GF-D8 (cell line): ENCODE results near the gene SKA2.
A peak's percentile ranks its signal among the peaks of the same experiment; 100 is the strongest.
"Not testable (repeated sequence)": the region's sequence is repeated elsewhere in the genome, so short reads cannot be mapped to it uniquely, and the experiment has no call there.

Experiments
- DNase-seq: peaks from one replicate; lab custom pipeline; 2025; lab: John Stamatoyannopoulos, UW

SKA2 gene

DNA sequence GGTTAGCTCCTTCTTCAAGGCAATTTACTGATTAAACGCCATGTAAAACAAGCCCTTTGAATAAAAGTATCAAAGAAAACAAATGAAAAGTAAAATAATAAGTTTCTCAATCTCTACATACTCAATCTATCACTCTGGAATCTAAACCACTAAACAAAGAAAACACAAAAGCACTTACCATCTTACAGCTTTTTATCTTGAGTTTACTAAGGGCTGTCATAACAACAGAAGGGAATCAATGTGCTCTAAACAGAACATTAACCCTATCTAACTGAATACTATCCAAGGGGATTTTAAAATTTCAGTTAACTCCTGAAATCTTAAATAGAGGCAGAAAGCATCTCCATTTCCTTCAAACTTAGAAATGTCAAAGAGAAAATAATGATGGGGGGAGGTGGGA is 3.4 kb downstream of the SKA2 start:
- DNase-seq: no peak

DNA sequence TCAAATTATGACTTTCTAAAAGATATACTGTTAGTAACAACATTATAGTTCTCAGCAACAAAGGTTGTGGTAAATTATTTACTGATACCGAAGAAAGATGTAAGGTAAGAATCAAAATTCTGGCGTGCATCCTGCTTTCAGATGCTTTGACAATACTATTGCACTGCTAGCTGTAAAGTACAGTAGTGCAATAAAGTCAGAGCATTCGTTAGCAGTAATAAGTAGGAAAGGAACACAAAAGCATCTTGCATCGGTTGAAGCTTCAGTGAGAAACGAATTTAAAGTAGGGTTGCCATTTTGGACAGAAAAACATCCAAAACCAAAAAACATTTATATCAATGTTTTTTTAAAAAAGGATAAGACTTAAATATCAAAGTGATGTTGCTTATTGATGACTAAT is 4.0 kb downstream of the SKA2 start:
- DNase-seq: no peak

- no peak for DNase-seq
These were observed 5.0 kb downstream of the SKA2 start for GRCh38 chr17:59149841-59150511.

- no peak for DNase-seq
These were observed 5.9 kb downstream of the SKA2 start for GRCh38 chr17:59149051-59149450.

DNA sequence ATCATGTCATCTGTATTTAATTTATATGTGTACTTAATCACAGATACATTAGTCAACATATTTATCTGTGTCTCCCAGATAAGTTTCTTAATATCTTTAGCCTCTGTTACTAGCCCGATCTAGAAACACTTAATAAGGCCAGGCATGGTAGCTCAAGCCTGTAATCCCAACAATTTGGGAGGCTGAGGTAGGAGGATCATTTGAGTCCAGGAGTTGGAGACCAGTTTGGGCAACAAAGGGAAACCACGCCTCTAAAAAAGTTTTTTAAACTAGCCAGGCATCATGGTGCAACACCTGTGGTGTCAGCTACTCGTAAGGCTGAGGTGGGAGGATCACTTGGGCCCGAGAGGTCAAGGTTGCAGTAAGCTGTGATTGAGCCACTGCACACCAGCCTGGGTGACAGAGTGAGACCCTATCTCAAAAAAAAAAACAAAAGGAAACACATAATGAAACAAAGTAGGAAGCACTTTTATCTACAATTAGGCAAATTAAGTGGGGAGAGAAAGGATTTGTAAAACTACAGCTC is 9.4 kb downstream of the SKA2 start:
- no peak for DNase-seq

- DNase-seq: no peak
These were observed 13.1 kb downstream of the SKA2 start for GRCh38 chr17:59141860-59142259.

DNA sequence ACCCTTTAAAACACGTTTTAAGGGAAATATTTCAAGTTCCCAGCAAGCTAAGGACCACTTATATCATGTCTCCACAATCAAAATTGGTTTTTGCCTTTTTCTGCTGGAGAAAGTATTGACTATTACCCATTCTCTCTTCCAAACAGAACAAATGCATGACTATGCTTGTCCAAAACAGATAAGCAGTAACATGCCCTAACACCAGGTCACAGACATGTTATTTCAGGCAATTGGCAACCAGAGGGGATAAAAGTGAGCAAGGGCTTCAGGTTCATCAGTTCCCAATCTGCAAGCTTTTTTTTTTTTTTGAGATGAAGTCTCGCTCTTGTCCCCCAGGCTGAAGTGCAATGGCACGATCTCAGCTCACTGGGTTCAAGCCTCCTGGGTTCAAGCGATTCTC is 15.0 kb downstream of the SKA2 start:
- no peak for DNase-seq

DNA sequence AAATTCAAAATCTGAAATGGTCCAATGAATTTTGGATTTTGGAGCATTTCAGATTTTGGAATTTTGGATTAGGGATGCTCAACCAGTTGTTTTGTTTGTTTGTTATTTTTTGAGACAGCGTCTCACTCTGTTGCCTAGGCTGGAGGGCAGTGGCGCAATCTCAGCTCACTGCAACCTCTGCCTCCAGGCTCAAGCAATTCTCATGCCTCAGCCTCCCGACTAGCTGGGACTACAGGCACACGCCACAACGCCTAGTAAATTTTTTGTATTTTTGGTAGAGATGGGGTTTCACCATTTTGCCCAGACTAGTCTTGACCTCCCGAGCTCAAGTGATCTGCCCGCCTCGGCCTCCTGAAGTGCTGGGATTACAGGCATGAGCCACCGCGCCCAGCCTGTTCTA is 16.6 kb downstream of the SKA2 start:
- not testable (repeated sequence) for DNase-seq

DNA sequence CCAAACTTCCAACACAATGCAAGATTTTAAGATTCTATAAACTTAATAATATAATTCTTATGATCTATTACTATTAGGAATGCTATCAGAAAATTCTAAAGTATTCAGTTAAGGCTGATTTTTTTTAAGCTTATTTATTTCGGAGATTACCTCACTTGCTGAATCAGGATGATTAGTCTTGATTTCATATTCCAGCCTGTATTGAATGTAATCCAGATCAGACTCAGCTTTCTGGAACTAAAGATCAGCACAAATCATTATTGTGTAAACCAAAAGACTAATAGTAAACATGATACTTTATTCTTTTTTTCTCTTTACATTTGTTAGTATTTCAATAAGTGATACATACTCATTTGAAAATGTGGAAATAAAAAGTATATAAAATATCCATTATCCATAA is 23.9 kb downstream of the SKA2 start:
- no peak for DNase-seq

DNA sequence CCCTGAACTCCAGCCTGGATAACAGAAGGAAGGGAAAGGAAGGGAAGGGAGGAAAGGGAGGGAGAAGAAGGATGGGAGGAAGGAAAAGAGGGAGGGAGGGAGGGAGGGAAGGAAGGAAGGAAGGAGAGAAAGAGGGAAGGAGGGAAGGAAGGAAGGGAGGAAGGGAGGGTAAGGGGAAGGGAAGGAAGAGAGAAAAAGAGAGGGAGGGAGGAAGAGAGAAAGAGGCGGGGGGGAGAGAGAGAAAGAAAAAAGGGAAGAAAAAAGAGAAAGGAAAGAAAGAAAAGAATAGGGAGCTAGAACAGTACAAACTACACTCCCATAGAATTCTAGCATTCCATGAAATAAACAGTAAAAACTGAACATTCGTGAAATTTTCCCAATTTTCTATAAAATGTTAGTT is 25.2 kb downstream of the SKA2 start:
- DNase-seq: no peak

- DNase-seq: no peak
These were observed 28.1 kb downstream of the SKA2 start for GRCh38 chr17:59126809-59127417.

DNA sequence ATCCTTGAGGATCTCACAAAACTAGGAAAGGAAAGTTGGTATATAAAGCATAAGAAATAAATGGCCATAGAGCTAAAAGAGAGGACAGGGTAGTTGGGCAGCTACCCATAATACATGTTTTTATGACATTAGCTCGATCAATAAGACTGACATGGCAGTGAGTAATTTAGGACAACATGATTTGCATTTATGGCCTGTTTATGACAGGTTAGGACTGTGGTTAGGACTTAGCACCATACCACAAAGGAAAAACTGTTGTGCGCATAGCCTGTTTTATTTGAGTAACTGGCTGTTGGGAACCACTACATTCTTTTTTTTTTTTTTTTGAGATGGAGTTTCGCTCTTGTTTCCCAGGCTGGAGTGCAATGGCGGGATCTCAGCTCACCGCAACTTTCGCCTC is 30.3 kb downstream of the SKA2 start:
- no peak for DNase-seq

DNA sequence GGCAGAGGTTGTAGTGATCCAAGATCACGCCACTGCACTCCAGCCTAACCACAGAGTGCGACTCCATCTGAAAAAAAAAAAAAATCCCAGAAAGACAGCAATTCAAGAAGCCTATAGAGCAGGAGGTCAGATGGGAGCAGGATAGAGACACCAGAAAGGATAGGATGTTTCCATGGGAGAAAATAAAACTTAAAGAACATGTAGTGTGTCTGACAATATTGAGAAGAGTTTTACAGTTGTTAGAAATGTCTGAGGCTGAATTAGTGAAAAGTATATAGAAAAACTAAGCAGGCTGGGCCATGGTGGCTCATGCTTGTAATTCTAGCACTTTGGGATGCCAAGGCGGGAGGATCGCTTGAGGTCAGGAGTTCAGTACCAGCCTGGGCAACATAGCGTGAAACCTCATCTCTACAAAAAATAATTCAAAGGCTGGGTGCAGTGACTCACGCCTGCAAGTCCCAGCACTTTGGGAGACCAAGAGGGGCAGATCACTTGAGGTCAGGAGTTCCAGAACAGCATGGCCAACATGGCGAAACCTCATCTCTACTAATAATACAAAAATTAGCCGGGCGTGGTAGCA is 33.0 kb downstream of the SKA2 start:
- DNase-seq: no peak

DNA sequence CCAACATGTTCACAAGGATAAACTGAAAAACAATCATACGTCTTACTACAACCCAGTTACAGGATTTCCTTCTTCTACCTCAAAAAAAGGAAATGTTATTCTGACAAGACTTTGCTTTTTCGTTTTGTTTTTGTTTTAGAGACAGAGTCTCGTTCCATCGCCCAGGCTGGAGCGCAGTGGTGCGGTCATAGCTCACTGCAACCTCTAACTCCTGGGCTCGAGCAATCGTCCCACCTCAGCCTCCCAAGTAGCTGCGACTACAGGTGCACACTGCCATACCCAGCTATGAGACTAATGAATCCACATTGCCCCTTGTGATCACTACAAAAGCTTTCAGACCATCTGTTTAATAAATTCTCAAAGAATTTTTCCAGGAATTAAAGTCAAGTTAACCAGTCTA is 39.5 kb downstream of the SKA2 start:
- no peak for DNase-seq

DNA sequence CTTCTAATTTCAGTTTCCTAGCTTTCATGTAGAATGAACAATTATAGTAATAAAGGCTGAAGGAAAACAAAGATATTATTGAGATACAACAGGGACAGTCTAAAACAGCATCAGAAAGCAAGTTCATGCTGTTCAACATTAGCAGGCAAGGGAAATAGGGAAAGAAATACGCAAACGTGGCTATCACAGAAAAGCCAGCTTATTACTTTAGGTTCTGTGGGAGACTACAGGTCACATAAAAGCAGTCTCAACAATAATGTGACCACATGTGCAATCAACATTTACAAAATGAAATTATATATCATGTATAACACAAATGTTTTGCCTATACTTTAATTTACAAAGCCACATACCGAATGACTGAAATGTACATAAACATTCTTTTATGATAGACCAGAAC is 43.4 kb downstream of the SKA2 start:
- DNase-seq: no peak

GRCh38 chr17:59110973-59111372 is 44.0 kb downstream of the SKA2 start:
- DNase-seq: no peak

DNA sequence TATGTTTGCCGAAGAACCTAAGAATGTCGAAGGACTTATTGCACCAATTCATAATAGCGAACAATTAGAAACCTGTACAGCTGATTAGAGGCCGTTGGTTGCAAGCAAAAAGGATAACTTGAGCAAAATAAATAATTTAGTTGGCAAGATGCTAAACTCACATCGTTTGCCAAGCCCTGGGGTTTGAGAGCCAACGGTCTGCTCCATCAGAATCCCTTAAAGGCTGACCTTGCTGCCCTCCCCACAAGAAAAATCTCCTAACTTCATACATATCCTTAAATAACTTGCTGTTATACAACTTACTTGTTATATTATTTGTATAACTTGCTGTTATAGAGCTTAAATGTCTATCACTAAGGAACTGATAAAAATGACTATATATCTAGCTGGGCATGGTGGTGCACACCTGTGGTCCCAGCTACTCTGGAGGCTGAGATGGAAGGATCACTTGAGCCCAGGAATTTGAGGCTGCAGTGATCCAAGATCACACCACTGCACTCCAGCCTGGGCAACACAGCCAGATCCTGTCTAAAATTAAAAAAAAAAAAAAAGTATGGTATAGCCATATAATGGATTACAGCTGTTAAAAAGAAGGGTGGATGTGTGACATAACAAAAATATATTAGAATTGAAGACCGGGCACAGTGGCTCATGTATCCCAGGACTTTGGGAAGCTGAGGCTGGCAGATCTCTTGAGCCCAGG is 46.4 kb downstream of the SKA2 start:
- no peak for DNase-seq

- DNase-seq: no peak
These were observed 47.7 kb downstream of the SKA2 start for GRCh38 chr17:59107306-59107670.

DNA sequence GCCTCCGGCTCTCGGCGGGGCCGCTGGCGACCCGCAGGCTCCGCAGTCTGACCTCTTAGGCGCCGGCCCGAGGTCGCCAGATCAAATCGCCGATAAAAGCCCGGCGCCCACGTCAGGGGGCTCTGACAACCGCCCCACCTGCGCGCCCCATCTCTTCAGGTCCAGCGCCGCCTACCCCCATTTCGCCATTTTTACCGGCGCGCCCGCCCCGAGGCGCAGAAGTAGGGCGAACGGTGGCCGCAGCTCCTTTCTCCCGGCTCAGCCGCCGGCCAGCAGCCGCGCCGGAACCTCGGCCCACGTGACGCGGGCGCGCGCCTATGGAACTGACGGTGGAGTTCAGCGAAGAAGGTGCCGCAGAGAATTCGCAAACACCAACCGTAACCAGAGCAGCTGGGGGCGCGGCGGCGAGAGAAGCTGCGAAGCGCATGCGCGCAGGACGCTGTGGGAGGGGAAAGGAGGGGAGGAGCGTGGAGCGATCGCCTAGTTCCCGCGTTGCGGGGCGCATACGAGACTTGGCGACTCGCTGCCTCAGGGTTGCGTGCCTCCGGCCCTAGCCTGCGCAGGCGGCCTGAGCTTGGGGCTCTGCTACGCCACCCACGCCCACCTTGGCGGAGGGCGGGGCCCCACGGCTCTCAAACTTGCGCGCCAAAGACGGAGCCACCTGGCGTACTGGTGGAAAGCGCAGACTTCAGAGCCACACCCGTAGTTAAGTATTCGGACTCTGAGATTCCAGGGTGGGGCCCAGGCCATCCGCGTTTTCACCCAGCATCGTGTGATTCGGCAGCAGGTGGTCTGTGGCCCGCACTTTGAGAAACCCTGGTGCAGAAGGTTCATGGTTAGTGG is 48.3 kb downstream of the SKA2 start, which contains the start of gene TRIM37:
TRIM37 (minus strand) TSS at position 418 of the 843 bp plus-strand sequence. CDS start 419 bp downstream, outside the sequence.
- DNase-seq: peak; percentile 97

- no peak for DNase-seq
These were observed 49.0 kb downstream of the SKA2 start for GRCh38 chr17:59105852-59106462.

DNA sequence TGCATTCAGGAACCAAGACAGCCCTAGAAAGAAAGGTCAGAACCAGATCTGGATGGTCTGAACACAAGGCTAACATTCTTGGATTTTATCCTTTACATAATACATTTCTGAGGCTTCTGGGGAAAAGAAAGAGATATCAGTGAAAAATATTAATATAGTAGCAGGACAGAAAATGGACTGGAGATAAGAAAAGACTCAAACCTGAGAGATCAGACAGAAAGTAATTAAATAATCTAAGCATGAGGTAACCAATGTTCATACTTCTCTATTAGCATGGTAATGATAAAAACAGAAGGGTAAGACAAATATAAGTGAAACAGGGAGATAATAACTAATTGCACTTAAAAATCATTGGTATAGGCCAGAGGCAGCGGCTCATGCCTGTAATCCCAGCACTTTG is 53.8 kb downstream of the SKA2 start:
- DNase-seq: no peak
